NCI-H1694 treated with DMSO at 0.1 percent for 48 hours (cell line): ENCODE measurements around the gene STT3B.
"Not testable (repeated sequence)": the region's sequence is repeated elsewhere in the genome, so short reads cannot be mapped to it uniquely, and the experiment has no call there.

Experiments
- DNase-seq: peaks from one replicate; lab custom pipeline; 2025; lab: John Stamatoyannopoulos, UW

The STT3B gene

DNA sequence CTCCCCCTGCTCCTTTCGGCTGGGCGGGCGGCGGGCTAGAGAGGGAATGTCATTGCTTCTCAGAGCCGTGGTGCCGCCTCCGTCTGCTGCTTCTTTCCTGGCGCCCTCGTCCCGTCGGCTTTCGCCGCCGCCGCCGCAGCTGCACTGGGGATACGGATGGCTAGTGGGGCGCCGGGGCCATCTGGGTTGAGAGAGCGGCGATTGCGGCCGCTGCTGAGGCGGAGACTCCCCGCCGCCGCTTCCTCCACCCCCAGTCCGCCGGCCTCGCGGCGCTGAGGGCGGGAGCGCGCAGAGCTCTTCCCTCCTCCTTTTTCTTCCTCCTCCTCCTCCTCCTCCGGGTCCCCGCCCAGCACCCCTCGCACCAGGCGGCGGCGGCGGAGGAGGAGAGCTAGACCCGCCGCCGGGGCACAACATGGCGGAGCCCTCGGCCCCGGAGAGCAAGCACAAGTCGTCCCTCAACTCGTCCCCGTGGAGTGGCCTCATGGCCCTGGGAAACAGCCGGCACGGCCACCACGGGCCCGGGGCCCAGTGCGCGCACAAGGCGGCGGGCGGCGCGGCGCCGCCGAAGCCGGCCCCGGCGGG lies at the start of gene STT3B:
Gene STT3B, plus strand, starts transcription at position 339 of the 582 bp plus-strand sequence. Its CDS starts 74 bp downstream, at position 413.
- DNase-seq = peak; percentile 57

- no peak for DNase-seq
Measured at GRCh38 chr3:31483776-31484175, 48.9 kb upstream of the STT3B start.

DNA sequence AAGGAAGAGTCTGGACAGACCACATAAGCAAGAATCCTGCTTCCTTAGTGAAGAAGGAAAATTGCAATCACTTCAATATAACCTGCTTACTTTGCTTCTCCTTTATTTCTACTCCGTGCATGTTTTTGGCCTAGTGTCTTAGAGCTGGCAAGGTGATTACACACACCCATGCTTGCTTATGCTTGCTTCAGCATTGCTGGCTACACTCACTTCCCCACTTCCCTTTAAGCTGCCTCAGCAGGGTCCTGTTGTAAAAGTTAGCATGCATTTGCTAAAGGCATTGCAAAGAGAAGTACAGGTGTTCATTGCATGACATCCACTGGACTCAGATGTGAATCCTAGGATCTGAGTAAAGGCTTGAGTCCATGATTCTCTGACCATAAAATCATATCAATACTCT lies 47.5 kb upstream of the STT3B start:
- no peak for DNase-seq

DNA sequence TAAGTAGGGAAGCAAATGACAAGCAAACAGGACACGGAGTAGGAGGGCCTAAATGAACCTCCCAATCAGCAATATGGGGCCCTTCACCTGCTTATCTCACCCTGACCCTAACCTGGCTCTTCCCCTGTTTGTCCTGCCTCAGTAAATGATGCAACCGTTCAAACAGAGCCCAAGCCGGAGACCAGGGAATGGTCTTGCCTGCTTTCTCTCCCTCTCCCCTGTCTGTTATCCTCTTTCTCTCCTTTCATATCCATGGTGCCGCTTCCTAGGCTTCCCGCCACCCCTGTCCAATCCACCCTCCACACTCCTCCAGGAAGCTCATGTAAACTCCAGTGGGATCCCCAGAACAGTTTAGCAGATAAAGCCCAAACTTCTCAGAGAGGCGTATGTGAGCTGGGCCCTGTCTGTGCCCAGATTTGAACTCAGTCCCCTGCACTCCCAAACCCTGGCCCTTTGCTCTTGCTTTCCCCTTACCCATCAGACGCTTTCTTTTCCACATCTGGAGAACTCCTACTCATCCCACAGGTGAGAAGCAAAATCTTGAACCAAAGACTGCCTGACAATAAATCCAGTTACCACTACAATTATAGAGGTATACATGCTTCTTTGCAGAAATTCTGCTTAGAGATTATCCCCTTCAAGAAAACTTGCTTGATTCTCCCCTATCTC lies 45.7 kb upstream of the STT3B start:
- DNase-seq = no peak

GRCh38 chr3:31488475-31489017 lies 44.2 kb upstream of the STT3B start:
- no peak for DNase-seq

GRCh38 chr3:31490502-31490901 lies 42.2 kb upstream of the STT3B start:
- DNase-seq = no peak

GRCh38 chr3:31491660-31492059 lies 41.1 kb upstream of the STT3B start:
- DNase-seq = no peak

GRCh38 chr3:31493149-31493548 lies 39.6 kb upstream of the STT3B start:
- no peak for DNase-seq

GRCh38 chr3:31495971-31496665 lies 36.6 kb upstream of the STT3B start:
- DNase-seq = no peak

DNA sequence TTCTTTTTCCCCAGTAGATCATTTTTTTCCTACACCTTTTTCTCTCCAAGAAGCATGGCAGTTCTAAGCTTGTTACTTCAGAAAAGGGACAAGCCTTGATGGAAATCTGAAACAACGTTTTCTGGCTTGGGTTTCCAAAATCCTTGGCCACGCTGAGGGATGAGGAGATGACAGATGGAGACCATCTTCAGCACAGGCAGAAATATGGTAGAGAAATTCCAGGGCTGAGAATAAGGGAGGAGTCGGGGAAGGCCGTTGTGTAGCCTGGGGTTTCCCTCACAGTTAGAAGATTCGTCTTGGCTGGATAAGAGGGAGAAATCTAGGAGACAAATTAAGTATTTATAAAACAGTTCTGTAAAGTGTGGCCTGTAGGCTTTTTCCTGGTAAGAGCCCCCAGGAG lies 33.9 kb upstream of the STT3B start:
- no peak for DNase-seq

DNA sequence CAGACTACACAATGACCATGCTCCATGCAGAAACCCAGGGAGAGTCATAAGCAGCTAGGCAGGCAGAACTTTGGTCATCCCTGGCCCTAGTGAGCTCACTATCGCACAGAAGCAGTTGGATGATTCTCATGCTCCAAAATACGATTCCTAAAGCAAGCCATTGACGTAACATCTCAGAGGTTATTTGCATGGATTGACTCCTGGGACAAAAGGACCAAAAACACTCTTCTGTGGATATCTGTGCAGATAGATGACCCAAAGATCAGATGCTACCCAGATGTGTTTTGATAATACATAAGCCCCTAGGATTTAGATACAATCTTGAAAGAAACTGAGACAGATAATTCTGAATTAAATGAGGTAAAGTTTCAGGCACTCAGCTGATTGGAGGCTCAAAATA lies 33.4 kb upstream of the STT3B start:
- DNase-seq = no peak

DNA sequence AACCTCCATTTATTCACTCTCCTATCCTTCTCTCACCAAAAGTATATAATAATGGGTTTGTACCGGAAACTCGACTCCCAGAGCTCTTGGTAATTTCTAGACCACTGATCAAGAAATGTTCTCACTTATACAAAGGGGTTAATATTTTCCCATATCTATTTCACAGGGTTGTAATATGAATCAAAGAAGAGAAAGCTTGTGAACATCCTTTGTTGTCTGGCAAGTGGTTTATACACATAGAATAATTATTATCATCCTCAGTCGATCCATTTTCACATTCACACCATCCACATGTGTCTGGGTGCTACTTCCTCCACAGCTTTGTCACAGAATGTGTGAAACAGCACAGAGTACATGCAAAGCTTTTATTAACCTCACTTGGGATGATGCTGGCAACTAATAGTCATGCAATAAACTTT lies 29.9 kb upstream of the STT3B start:
- DNase-seq = no peak

GRCh38 chr3:31503456-31503855 lies 29.3 kb upstream of the STT3B start:
- no peak for DNase-seq

DNA sequence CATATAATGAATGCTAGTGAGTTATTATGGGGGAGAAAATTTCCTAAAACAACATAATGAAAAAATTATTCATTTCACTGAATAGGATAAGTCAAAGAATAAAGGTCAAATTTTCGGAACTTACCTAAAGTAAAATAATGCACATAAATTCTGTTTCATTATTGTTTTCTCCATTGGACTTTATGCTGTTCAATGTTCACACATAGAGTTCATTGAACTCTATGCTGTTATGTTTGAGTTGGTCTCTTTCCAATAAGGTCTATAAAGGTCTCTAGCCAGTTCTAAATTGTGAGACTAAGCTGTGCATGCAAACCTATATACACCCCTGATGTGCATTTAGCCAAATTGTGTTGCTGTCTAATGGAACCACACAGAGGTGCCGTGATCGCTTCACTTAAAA lies 28.5 kb upstream of the STT3B start:
- DNase-seq = no peak

- DNase-seq = no peak
Measured at GRCh38 chr3:31505371-31506048, 27.2 kb upstream of the STT3B start.

GRCh38 chr3:31506515-31506914 lies 26.2 kb upstream of the STT3B start:
- DNase-seq = not testable (repeated sequence)

GRCh38 chr3:31508452-31509146 lies 24.1 kb upstream of the STT3B start:
- DNase-seq = no peak

GRCh38 chr3:31509147-31509728 lies 23.5 kb upstream of the STT3B start:
- no peak for DNase-seq

GRCh38 chr3:31514570-31514969 lies 18.2 kb upstream of the STT3B start:
- no peak for DNase-seq

DNA sequence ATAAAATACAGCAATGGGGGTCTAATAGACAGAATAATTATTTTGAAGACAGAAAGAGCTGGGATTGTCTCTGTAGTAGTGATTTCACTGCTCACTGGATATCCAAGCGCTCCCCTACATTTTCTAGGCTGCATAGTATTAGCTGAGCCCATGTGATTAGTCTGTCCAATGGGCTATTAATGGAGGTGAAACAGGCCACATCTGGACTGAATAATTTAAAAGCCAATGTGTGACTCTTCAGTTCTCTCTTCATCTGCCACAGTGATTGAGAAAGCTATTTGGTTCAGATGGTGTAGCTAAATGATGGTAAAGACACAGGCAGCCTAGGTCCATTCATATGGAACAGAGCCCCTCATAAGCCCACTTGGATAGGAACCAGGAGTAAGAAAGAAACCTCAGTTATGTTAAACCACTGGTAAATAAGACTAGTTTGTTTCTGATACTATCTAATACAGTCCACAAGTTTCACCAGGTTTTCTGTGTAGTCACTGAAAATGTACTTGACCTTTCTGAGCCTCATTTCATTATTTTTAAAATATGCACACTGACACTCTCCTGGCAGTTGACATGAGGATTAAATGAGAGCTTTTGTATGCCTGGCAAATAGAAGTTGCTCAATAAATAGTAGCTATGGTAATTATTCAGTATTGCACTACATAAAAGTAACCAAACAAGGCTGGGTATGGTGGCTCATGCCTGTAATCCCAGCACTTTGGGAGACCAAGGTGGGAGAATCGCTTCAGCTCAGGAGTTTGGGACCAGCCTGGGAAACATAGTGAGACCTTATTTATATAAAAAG lies 17.0 kb upstream of the STT3B start:
- no peak for DNase-seq

GRCh38 chr3:31516757-31517156 lies 16.0 kb upstream of the STT3B start:
- no peak for DNase-seq
